K562 (cell line): ENCODE results near the gene BRD7.

ENCODE experiments used
- RBBP5 ChIP-seq: fragments of 200-600 bp; sonication (generic); IDR thresholded peaks from 2 replicates; pipeline ENCODE4 v1.6.1; 2012; ENCODE audit warnings: borderline replicate concordance, mild to moderate bottlenecking, low read length, control low read depth, inconsistent platforms; ENCODE audit not compliant: insufficient read depth, poor library complexity, severe bottlenecking
- ZNF639 ChIP-seq, 2 experiments: fragments of 200-800 bp in 1 of 2; sonication (Bioruptor generic) in 1 of 2; sonication (generic) in 1 of 2; formaldehyde crosslinking in 1 of 2; IDR thresholded peaks in 1 of 2; conservative IDR thresholded peaks in 1 of 2; 2 replicates each; pipeline versions ENCODE4 v1.5.0 to v1.6.1; 2016 to 2020; ENCODE audit warnings: missing compliant biosample characterization in 1 of 2, missing genetic modification characterization in 1 of 2, missing genetic modification reagents in 1 of 2

DNA sequence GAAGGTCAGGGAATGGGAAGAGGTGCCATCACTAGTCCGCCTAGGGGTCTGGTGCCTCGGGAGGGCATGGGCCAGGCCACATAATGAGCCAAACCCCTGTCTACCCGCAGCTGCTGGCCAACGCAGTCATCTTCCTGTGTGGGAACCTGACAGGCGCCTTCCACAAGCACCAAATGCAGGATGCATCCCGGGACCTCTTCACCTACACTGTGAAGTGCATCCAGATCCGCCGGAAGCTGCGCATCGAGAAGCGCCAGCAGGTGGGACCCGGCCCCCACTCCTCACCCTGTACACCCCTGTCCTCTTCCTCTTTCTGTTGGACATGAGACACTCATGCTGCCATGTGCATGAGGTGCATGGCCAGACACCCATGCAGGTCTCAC is 76.2 kb downstream of the BRD7 start:
- TF ChIP-seq RBBP5 = no peak
- TF ChIP-seq ZNF639 (CRISPR knock-in tag; conservative IDR thresholded peaks at IDR 0.05 in 1 of 2, IDR thresholded peaks at IDR 0.05 in 1 of 2) = no peak
